ENCODE measurements around the gene H6PD. TPM values are rescaled to one million over a fixed set of nuclear protein-coding genes. Genes with fewer than 3 reads are reported as not detected.

H6PD gene
- total RNA-seq, 1 donor from 2014 or later, result 28.0 TPM

GRCh38 chr1:9240914-9241820 lies 6.6 kb downstream of the H6PD start:
- intact Hi-C loops (cut with micrococcal nuclease), result no loop called here

DNA sequence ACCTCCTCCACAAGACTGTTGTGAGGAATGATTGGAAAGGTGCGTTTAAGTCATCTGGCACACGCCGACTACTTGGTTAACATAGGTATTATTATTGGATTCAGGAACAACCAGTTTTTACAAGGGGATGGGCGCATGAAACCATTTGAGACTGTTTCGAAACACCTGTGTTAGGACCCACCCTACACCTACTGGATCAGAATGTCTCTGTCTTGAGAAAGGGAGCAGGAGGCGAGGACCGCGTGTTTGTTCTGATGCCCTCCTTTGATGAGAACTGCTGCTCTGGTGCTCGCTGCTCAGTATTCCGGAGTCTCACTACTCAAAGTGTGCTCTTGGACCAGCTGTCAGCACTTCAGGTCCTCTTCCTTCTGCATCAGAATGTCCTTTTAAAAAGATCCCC lies 7.3 kb downstream of the H6PD start:
- intact Hi-C loops (cut with micrococcal nuclease), result no loop called here

DNA sequence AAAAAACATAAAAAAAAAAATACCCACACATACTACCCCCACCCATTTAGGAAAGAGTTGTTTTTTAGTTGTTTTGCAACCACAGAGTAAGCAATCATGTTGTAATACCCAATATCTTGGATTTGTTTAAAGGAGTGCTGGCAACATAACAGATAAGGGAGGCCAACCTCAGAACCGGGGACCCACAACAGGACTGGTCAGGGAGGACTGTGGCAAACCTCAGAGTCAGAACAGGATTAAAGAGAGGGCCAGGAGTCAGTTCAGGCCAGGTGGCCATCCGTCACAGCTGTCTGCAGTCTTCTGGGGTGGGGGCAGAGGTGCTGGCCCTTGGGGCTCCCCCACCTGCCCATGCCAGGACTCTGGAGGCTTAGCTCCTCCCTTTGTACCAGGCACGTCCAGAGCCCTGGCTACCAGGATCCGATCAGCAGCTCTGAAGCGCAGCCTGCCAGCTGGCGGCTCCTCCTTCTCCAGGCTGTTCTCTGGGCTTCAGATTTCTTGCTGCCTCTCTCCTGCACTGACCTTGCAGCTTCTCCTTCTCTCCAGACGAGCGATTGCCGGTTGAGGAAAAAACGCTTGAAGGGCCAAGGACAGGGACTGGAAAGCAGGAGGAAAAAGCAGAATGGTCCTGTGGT lies 7.9 kb downstream of the H6PD start:
- intact Hi-C loops (cut with micrococcal nuclease), result no loop called here

DNA sequence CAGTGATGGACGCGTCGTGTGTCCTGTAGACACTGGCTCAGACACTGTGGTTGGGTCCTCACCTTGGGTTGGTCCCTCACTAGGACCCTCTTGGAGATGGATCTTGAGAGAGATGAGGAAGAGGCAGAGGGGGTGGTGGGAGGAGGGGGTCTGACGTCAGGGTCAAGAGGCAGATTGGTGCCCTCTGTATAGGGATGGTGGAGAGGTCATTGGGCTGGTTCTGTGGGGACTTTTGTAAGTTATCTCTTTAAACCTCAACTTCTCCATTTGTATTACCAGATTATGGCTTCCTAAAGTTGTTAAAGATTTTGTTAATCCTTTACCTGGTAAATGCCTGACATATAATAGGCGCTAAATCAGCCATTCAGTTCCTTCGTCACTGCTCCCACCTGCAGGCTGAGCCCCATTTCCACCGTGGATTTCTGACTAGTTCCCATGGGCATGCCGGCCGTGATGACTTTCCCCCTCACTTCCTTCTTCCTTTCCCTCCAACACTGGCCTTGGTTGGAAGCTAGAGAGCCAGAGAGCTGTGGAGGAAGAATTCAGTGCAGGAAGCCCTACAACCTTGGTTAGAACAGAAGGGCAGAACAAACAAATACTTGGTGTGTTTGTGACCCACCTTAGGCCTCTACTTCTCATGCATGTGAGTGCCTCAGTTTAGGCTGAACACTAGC lies 8.6 kb downstream of the H6PD start:
- intact Hi-C loops (cut with micrococcal nuclease), result no loop called here

DNA sequence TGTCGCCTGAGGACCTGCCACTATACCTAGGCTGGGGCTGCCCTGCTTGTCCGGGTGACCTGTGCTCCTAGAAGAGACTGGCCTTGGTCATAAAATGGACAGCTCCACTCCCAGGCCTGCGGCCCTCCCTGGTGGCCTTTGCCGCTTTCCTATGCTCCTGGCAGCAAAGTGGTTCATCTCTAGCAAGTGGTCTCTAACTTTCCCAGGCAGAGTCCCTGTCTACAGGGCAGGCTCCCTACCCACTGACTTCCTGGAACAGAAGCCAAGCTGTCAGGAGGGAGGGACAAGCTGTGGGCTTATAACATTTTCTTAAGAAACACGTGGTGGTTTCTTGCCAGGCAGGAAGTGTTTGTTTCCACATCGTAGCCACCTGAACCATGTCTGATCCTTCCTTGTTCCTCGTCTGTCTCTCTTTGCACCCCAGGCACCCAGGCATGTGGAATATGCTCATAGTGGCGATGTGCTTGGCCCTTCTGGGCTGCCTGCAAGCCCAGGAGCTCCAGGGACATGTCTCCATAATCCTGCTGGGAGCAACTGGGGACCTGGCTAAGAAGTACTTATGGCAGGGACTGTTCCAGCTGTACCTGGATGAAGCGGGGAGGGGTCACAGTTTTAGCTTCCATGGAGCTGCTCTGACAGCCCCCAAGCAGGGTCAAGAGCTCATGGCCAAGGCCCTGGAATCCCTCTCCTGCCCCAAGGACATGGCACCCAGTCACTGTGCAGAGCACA lies 10.1 kb downstream of the H6PD start:
- intact Hi-C loops (cut with micrococcal nuclease), result no loop called here

- intact Hi-C loops (cut with micrococcal nuclease), result no loop called here
These were observed 10.7 kb downstream of the H6PD start for GRCh38 chr1:9245230-9245619.

DNA sequence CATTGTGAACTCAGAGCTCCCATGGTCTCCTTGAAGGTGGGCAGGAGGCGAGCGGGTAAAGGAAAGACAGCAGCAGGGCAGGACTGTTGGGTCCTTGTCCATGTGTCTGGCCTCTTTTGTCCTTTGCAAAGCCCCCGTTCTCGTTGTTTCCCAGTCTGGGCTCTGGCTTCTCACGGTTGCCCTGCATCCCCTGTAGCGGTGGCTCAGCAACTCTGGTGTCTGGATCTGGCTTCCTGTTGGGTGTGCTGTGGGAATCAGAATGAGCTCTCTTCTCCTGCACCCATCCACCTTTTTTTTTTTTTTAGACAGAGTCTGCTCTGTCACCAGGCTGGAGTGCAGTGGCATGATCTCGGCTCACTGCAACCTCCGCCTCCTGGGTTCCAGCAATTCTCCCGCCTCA lies 11.1 kb downstream of the H6PD start:
- intact Hi-C loops (cut with micrococcal nuclease), result no loop called here

DNA sequence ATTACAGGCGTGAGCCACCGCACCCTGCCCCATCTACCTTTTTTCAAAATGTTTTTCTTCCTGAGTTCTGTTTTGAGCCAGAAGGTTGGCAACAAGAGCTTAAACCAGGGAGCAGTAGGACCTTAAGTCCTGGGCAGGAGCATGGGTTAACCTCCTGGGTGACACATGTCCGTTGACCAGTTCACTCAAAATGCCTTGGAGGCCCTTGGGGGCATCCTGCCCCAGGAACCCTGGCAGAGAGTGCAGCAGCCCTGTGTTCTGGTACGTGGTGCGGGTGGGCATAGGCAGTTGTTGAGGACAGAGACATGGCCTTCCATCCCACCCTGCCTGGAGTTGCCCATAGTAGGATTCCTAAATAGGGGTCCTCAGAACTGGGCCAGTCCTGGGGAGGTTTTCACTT lies 11.6 kb downstream of the H6PD start:
- intact Hi-C loops (cut with micrococcal nuclease), result no loop called here

DNA sequence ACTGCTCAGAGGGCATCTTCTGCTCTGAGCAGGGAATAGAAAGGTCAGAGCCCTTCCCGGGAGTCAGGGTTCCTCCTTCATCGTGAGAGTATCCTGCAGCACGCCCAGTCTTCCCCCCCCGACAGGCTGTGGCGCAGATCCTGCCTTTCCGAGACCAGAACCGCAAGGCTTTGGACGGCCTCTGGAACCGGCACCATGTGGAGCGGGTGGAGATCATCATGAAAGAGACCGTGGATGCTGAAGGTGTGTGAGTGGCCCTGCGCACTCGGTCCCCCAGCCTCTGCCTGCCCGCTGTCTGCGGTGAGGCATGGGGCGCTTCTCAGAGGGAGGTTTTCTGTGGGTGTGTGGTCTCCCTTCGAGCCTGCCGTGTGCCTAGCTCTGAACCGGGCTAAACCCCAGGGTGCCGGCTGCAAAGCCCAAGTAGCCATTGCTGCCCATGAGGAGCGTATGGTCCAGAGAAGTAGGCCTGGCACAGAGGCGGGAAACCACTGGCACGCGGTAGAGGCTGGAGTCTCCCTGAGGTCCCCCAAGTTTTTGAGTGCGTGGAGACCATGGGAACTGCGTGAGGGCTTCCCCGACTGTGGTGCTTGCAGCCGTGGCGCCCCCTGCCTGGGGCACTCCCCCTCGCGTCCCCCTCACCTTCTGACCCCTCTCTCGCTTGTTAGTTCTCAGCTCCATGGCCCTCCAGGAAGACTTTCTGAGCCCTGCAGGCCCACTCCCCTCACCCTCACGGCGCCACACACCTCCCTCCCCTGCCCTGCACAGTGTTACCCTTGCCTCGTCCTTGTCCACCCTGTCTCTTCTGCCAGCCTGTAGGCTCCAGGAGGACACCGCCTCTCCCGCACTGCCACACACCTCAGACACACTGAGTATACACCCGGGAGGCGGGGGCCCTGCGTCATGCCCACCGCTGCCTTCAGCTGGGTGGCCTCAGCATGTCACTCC lies 12.5 kb downstream of the H6PD start:
- intact Hi-C loops (cut with micrococcal nuclease), result no loop called here

DNA sequence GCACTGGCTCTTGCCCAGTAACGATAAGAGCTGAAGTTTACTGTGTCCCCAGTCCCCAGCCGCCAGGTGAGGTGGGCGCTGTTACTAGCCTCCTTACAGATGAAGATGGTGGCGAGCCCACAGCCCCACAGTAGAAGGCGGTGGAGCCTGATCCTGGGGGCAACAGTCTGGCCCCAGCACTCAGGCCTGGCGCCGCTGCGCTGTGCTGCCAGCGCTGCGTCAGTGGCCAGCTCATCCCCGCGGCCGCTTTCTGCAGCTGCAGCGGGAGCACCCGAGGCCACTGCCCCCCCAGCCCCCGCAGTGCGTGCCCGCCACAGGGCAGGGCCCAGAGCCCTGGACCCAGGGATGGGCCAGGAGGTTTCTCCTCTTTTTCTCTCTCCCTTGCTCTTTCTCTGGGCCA lies 13.3 kb downstream of the H6PD start:
- intact Hi-C loops (cut with micrococcal nuclease), result no loop called here

GRCh38 chr1:9248341-9249262 lies 14.0 kb downstream of the H6PD start:
- intact Hi-C loops (cut with micrococcal nuclease), result no loop called here

DNA sequence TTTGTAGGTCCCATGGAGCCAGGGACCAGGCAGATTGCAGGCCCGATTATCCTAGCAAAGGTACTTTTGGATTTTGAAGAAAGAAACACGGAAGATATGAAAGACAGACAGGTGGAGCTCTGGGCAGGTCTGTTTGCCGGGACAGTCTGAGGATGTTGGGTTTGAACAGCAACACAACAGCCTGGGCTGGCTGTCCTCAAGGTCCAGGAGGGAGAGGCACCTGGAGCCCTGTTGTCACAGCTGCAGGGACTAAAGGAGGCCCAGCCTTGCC lies 14.6 kb downstream of the H6PD start:
- intact Hi-C loops (cut with micrococcal nuclease), result no loop called here

GRCh38 chr1:9249534-9250410 lies 15.2 kb downstream of the H6PD start:
- intact Hi-C loops (cut with micrococcal nuclease), result no loop called here

GRCh38 chr1:9250411-9251381 lies 16.1 kb downstream of the H6PD start:
- intact Hi-C loops (cut with micrococcal nuclease), result no loop called here

DNA sequence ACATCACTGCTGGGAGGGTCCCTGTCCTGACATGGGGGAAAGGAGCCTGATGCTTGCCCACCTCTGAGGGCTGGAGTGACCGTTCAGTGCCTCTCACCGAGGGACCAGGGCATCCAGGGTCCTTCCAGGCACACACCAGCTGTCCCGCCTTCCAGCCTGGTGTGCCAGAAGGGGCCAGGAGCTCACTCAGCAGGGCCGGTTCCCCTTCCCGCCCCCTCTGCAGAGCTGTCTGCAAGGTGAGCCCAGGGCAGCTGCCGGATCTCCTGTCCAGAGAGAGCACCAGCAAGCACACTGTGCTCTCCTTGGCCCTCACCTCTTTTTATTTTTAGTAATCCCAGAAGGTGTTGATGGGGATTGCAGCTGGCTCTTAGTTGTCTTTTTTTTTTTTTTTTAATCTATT lies 16.9 kb downstream of the H6PD start:
- intact Hi-C loops (cut with micrococcal nuclease), result no loop called here

DNA sequence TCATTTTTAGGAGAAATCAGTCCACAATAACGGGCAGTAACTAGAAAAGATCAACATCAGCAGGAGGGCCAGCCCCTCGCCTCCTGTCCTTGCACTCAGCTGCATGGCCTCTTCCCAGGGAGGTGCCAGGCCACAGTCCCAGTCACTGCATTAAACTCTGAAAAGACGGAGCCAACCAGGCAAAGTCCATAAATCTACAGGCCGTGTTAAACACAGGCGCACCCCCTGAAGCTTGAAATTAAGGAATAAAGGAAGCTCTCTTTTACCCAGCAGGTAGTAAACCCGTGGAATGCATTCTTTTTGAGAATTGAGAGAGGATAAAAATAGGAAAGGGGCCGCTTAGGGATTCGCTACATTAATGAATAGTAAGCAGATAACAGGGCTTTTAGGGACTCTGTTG lies 18.4 kb downstream of the H6PD start:
- intact Hi-C loops (cut with micrococcal nuclease), result no loop called here

DNA sequence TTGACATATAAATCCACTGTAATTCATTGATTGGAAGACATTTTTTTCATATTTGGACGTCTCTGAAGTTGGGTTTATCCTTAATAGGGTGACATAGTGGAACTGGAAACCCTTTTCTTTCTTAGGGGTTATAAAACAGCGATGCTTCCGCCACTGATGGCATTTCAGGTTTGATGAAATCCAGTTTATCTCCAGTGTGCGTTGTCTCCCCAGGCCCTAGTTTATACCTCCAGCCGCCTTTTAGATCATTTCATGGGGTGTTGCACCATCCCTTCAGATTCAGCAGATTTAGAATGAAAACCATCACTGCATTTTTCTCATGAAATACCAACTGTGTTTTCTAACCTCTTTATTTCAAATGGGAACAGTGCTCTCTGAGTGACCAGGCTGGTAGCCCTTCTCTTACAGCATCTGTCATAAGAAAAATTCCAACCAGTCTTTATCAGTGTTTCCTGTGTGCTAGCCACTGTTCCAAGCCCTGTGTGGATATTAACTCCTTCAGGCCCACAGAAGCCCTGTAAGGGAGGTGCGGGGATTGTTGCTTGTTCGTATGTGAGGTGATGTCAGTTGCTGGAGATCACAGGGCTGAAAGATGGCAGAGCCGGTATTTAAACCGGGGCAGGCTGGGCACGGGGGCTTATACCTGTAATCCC lies 19.0 kb downstream of the H6PD start:
- intact Hi-C loops (cut with micrococcal nuclease), result no loop called here
